HG02943 (cell line): ENCODE results near the gene TRMT2A.

ENCODE experiments used
- ATAC-seq: cut with Tn5 transposase; IDR thresholded peaks from one replicate; pipeline ENCODE4 v1.9.1; 2021; ENCODE audit warnings: mild to moderate bottlenecking, low read depth, moderate library complexity; ENCODE audit not compliant: unreplicated experiment

Gene TRMT2A

GRCh38 chr22:20066617-20067383, 50.2 kb downstream of the TRMT2A start:
- ATAC-seq: no peak

GRCh38 chr22:20065896-20066616, 51.0 kb downstream of the TRMT2A start:
- no peak for ATAC-seq

- ATAC-seq: no peak
Measured at GRCh38 chr22:20064545-20065262, 52.3 kb downstream of the TRMT2A start.

- ATAC-seq: no peak
Measured at GRCh38 chr22:20064140-20064480, 52.9 kb downstream of the TRMT2A start.

GRCh38 chr22:20063271-20064139, 53.5 kb downstream of the TRMT2A start:
- no peak for ATAC-seq

GRCh38 chr22:20062766-20063083, 54.3 kb downstream of the TRMT2A start:
- ATAC-seq: no peak

GRCh38 chr22:20062043-20062765, 54.8 kb downstream of the TRMT2A start:
- ATAC-seq: no peak
